SK-N-MC (cell line): ENCODE results near the gene RAC3.

ENCODE experiments used
- EZH2 ChIP-seq: fragments of 200-600 bp; sonication (generic); IDR thresholded peaks from one replicate; pipeline ENCODE4 v1.6.1; 2017; ENCODE audit warnings: antibody characterized with exemption
- POLR2AphosphoS5 ChIP-seq: IDR thresholded peaks from 2 replicates; pipeline ENCODE4 v1.6.1; 2012; ENCODE audit warnings: mild to moderate bottlenecking, low read depth, low read length, borderline replicate concordance

DNA sequence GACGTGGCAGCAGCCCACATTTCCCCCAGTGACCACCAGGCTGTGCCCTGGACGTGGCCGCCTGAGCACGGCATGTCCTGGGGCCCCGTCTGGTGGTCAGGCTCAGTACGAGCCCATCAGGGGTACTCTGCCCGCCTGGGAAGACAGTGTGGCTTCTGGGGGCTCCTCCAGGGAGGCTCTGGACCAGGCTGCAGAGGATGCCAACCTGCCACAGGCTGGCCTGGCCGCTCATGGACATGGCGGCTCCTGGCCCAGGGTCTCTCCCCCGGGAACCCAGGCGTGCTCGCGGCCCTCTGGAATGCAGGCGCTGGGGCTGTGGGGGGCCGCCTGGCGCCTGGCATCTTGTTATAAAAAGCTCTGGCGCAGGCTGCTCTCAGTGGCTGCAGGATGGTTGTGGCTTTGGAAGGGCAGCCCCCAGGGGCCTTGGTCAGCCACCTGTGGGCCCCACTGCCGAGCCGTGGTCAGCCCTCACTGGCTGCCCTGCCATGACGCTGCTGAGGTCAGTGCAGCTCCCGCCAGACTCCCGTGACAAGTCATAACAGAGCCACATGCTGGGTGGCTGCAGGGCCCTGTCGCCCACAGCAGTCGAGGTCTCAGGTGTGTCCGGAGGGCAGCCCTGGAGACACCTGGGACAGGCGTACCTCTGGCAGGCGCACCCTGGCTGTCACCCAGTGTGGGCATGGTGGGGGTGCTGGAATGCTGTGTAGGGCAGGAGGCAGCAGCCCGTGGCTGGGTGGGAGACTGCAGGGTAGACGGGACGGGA, 23.8 kb upstream of the RAC3 start:
- TF ChIP-seq POLR2AphosphoS5 (no peak), EZH2 (no peak)
